Body of pancreas (tissue), 4 donors: Measurements from ENCODE around the gene RFFL.

ENCODE experiments used
- POLR2A ChIP-seq, 3 donors: fragments of 450-650 bp; IDR thresholded peaks; one replicate each; pipeline ENCODE4 v1.6.1; 2016; ENCODE audit warnings: antibody characterized with exemption in 3 of 3, mild to moderate bottlenecking in 2 of 3
- TF ChIP-seq, protein P1 (sequence below), 7 experiments: fragments of 450-650 bp in 4 of 7; fragments of 200-600 bp in 3 of 7; sonication (generic) in 3 of 7; IDR thresholded peaks; one replicate each; pipeline ENCODE4 v1.5.1; 2016 to 2019; ENCODE audit warnings: antibody characterized with exemption in 7 of 7

DNA sequence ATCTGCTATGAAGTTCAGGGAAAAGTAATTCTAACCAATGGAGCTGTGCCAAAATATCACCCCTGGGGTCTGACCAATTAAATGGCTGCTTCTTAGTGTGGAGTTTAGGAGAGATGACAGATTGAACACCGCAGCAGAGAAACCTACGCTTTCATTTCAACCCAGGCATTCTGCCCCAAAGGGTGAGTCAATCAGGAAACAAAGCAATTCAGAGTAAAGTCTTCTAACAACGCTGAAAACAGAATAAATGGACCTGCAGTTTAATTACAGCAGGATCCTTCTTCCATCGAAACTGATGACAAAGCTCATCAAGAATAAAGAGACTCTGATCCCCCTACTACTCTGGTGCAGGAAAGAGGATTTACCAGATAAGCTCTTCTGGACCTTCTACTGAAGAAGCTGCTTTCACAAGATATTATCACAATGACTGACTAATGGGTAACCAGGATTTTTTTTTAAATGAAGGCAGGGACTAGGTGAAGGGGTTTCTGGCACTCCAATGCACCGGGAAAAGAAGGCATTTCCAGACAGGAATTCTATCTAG is 16.7 kb downstream of the RFFL start:
- TF ChIP-seq, protein P1, sequence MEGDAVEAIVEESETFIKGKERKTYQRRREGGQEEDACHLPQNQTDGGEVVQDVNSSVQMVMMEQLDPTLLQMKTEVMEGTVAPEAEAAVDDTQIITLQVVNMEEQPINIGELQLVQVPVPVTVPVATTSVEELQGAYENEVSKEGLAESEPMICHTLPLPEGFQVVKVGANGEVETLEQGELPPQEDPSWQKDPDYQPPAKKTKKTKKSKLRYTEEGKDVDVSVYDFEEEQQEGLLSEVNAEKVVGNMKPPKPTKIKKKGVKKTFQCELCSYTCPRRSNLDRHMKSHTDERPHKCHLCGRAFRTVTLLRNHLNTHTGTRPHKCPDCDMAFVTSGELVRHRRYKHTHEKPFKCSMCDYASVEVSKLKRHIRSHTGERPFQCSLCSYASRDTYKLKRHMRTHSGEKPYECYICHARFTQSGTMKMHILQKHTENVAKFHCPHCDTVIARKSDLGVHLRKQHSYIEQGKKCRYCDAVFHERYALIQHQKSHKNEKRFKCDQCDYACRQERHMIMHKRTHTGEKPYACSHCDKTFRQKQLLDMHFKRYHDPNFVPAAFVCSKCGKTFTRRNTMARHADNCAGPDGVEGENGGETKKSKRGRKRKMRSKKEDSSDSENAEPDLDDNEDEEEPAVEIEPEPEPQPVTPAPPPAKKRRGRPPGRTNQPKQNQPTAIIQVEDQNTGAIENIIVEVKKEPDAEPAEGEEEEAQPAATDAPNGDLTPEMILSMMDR (IDR thresholded peaks at IDR 0.05) = no peak
- no peak for TF ChIP-seq POLR2A (IDR thresholded peaks at IDR 0.05)
